Brain microvascular endothelial cell (primary cell): ENCODE results near the gene SERPINC1.
A peak's percentile ranks its signal among the peaks of the same experiment; 100 is the strongest.

ENCODE experiments used
- DNase-seq: peaks from one replicate; pipeline ENCODE4 v3.0.0-alpha.2; 2020
- H3K27ac ChIP-seq: fragments of 250-450 bp; sonication (Bioruptor Pico); 2 replicates; pipeline ENCODE4 v1.5.1; 2020; ENCODE audit warnings: mild to moderate bottlenecking, moderate library complexity
- H3K27me3 ChIP-seq: fragments of 250-450 bp; sonication (Bioruptor Pico); replicated peaks from 2 replicates; pipeline ENCODE4 v1.5.1; 2020; ENCODE audit warnings: mild to moderate bottlenecking
- H3K36me3 ChIP-seq: fragments of 250-450 bp; sonication (Bioruptor Pico); replicated peaks from 2 replicates; pipeline ENCODE4 v1.5.1; 2020; ENCODE audit warnings: mild to moderate bottlenecking
- H3K4me3 ChIP-seq: 2 replicates; pipeline ENCODE4 v1.5.1; 2011; ENCODE audit warnings: low read depth, mild to moderate bottlenecking, control low read depth, low read length, moderate library complexity
- CTCF ChIP-seq: IDR thresholded peaks from 2 replicates; pipeline ENCODE4 v1.5.1; 2011; ENCODE audit warnings: low read depth, mild to moderate bottlenecking, moderate library complexity, low read length, control low read depth, inconsistent platforms; ENCODE audit errors: missing control alignments
- in situ Hi-C: cut with HindIII; loops from 2 replicates; pipeline ENCODE4 v1.10.0; 2017; ENCODE audit warnings: low sequenced_read_pairs, low pct_ligation_motif_present

SERPINC1 gene

DNA sequence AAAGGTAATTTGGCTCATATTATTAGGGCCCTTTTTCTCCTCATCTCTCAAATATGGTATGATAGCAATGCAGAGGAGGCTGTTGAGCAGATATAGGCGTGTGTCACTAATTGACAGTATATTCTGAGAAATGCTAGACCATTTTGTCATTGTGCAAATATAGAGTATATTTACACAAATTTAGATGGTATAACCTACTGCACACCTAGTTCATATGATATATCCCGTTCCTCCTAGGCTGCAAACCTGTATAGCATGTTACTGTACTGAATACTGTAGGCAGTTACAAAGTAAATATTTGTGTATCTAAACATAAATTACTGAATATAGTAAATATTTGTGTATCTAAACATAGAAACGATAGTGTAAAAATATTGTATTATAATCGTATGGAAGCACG lies 40.4 kb downstream of the SERPINC1 start:
- H3K36me3 ChIP-seq: peaks cover 13% of the 10 kb centered on the region
- no peak for DNase-seq

DNA sequence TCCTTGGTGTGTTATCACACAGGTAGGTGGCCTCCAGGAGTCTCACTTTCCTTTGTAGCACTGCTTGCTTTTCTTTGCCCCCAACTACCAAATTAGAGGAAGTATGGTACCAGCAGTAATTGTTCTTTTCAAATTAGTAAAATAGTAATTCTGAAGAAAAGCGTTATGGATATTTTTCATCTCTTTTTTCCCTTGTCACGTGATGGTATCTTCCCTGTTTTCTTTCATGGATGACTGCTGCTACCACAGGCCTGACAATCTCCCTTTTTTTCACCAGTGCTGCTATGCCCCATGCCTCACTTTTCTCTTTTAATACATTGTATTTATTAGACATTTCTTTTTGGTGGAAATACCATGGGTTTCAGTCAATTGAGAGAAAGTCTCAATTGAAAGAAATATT lies 45.6 kb downstream of the SERPINC1 start:
- Histone ChIP-seq H3K4me3 (no peak overlapping the region), H3K36me3 (peaks cover 18% of the 10 kb centered on the region), H3K27me3 (no peaks in the 10 kb centered on the region), H3K27ac (no peak overlapping the region)
- TF ChIP-seq CTCF: no peak
- no peak for DNase-seq
- in situ Hi-C loops: no loop called here

More for the DNA sequence above, 40.4 kb downstream of the SERPINC1 start:
- TF ChIP-seq CTCF: no peak
- no peak overlapping the region for H3K27ac ChIP-seq
- no peak overlapping the region for H3K4me3 ChIP-seq
- in situ Hi-C loops: no loop called here
- no peaks in the 10 kb centered on the region for H3K27me3 ChIP-seq

- TF ChIP-seq CTCF: no peak
- in situ Hi-C loops: no loop called here
- H3K4me3 ChIP-seq: no peak overlapping the region
- DNase-seq: no peak
- no peak overlapping the region for H3K27ac ChIP-seq
- peaks cover 20% of the 10 kb centered on the region for H3K36me3 ChIP-seq
- H3K27me3 ChIP-seq: no peaks in the 10 kb centered on the region
These were observed 46.0 kb downstream of the SERPINC1 start for GRCh38 chr1:173871091-173871490.

GRCh38 chr1:173870252-173871075 lies 46.7 kb downstream of the SERPINC1 start:
- Histone ChIP-seq H3K4me3 (no peak overlapping the region), H3K36me3 (peaks cover 26% of the 10 kb centered on the region), H3K27ac (no peak overlapping the region), H3K27me3 (no peaks in the 10 kb centered on the region)
- no peak for DNase-seq
- in situ Hi-C loops: no loop called here
- TF ChIP-seq CTCF: no peak

- TF ChIP-seq CTCF: no peak
- no peaks in the 10 kb centered on the region for H3K27me3 ChIP-seq
- DNase-seq: no peak
- H3K4me3 ChIP-seq: peak overlapping the region; percentile 95
- in situ Hi-C loops: no loop called here
- peak overlapping the region; percentile 58 for H3K27ac ChIP-seq
- peaks cover 39% of the 10 kb centered on the region for H3K36me3 ChIP-seq
These were observed 48.1 kb downstream of the SERPINC1 start for GRCh38 chr1:173869021-173869359.
